RCC 7860 (cell line): ENCODE data around the gene MIP.
"Not testable (repeated sequence)": the region's sequence is repeated elsewhere in the genome, so short reads cannot be mapped to it uniquely, and the experiment has no call there.

Experiments used
- DNase-seq: peaks from one replicate; pipeline ENCODE4 v3.0.0-alpha.2; 2015; ENCODE audit warnings: low spot score
- FAIRE-seq: peaks from 2 replicates; lab custom pipeline; 2012; peaks lifted over from hg19 to GRCh38; lab: Jason Lieb, UNC

Gene MIP

GRCh38 chr12:56468216-56469006 lies 14.0 kb upstream of the MIP start, which contains the start of gene SPRYD4:
Gene SPRYD4, plus strand, starts transcription at chr12:56468578. Its CDS starts 14 bp downstream, at chr12:56468592.
- FAIRE-seq, result peak; percentile 35
- peak; percentile 82 for DNase-seq

- FAIRE-seq, result no peak
- DNase-seq, result no peak
Observed at GRCh38 chr12:56462565-56462964, 8.1 kb upstream of the MIP start.

- peak; percentile 83 for DNase-seq
- peak; percentile 58 for FAIRE-seq
Observed at GRCh38 chr12:56461235-56462159, 7.0 kb upstream of the MIP start.

- DNase-seq (no peak), FAIRE-seq (no peak)
Observed at GRCh38 chr12:56457817-56458216, 3.4 kb upstream of the MIP start.

GRCh38 chr12:56451147-56451546 lies 3.3 kb downstream of the MIP start:
- no peak for FAIRE-seq
- no peak for DNase-seq

GRCh38 chr12:56450241-56450640 lies 4.2 kb downstream of the MIP start:
- FAIRE-seq, result no peak
- DNase-seq, result no peak

GRCh38 chr12:56449622-56449984 lies 4.9 kb downstream of the MIP start:
- FAIRE-seq (no peak), DNase-seq (no peak)

GRCh38 chr12:56448860-56449621 lies 5.4 kb downstream of the MIP start, which contains the start of gene TIMELESS:
Gene TIMELESS, minus strand, starts transcription at chr12:56449426. Its CDS starts 15,256 bp downstream, at chr12:56434170.
- FAIRE-seq, result peak; percentile 11
- DNase-seq, result peak; percentile 71

- not testable (repeated sequence) for DNase-seq, FAIRE-seq
Observed at GRCh38 chr12:56443208-56443607, 11.2 kb downstream of the MIP start.

GRCh38 chr12:56437430-56438176 lies 16.9 kb downstream of the MIP start:
- no peak for DNase-seq
- no peak for FAIRE-seq

GRCh38 chr12:56434828-56435227 lies 19.6 kb downstream of the MIP start:
- DNase-seq (no peak), FAIRE-seq (no peak)

- DNase-seq (no peak), FAIRE-seq (no peak)
Observed at GRCh38 chr12:56431850-56432249, 22.6 kb downstream of the MIP start.

- FAIRE-seq (no peak), DNase-seq (no peak)
Observed at GRCh38 chr12:56431288-56431687, 23.2 kb downstream of the MIP start.

- DNase-seq, result no peak
- no peak for FAIRE-seq
Observed at GRCh38 chr12:56425940-56426438, 28.5 kb downstream of the MIP start.

GRCh38 chr12:56425193-56425592 lies 29.3 kb downstream of the MIP start:
- FAIRE-seq (no peak), DNase-seq (no peak)

- DNase-seq (no peak), FAIRE-seq (no peak)
Observed at GRCh38 chr12:56420411-56420810, 34.0 kb downstream of the MIP start.

- no peak for FAIRE-seq
Observed at GRCh38 chr12:56417739-56418138, 36.7 kb downstream of the MIP start.

GRCh38 chr12:56414401-56414800 lies 40.1 kb downstream of the MIP start:
- no peak for FAIRE-seq
- DNase-seq, result no peak

More at GRCh38 chr12:56417739-56418138, 36.7 kb downstream of the MIP start:
- DNase-seq, result no peak

GRCh38 chr12:56413392-56413791 lies 41.1 kb downstream of the MIP start:
- DNase-seq (no peak), FAIRE-seq (no peak)
